GM19035 (cell line): ENCODE results near the gene HTT.

Experiments
- ATAC-seq: cut with Tn5 transposase; IDR thresholded peaks from one replicate; pipeline ENCODE4 v1.9.1; 2021; ENCODE audit not compliant: unreplicated experiment

The HTT gene

GRCh38 chr4:3217266-3217665 lies 142.8 kb downstream of the HTT start:
- no peak for ATAC-seq

- ATAC-seq: no peak
These were observed 143.3 kb downstream of the HTT start for GRCh38 chr4:3217771-3218170.

DNA sequence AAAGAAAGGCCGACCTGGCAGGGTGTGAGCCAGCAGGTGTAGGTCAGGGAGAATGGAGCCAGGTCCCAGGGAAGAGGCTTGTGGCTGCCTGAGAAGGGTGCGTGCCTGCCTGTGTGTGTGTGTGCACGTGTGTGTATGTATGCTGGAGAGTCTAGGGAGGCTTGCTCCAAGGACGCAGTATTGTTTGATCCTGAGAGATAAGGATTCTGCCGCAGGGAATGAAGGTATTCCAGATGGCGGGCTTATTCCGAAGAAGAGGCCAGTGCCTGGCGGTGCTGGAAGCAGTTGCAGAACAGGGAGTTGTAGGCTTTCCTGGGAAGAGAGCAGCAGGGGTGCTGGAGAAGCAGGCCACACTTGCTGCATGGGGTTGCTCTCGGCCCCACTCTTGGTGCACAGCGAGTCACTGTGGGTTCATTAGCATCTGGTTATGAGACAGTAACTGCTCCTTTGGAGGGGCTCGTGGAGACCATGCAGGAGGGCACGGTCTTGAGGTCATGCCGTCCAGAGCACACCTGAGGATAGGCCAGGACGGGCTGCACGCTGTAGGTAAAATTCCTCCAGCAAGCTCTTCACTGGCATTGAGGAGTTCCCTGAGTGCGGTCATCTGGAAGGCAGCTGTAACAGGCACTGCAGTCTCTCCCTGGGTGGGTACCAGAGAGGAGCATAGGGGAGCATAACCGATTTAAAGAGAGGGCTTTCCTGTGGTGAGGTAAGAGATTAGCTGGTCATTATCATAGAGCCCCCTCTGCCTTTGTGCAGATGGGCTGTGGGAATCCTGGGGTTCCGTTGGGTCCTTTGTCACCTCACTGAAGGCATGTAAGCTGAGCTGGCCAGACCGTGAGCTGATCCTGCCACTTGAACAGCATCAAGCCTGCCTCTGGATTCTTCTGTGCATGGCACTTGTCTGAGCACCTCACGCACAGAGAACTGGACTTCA lies 144.6 kb downstream of the HTT start:
- no peak for ATAC-seq

GRCh38 chr4:3219761-3220475 lies 145.4 kb downstream of the HTT start:
- ATAC-seq: no peak

DNA sequence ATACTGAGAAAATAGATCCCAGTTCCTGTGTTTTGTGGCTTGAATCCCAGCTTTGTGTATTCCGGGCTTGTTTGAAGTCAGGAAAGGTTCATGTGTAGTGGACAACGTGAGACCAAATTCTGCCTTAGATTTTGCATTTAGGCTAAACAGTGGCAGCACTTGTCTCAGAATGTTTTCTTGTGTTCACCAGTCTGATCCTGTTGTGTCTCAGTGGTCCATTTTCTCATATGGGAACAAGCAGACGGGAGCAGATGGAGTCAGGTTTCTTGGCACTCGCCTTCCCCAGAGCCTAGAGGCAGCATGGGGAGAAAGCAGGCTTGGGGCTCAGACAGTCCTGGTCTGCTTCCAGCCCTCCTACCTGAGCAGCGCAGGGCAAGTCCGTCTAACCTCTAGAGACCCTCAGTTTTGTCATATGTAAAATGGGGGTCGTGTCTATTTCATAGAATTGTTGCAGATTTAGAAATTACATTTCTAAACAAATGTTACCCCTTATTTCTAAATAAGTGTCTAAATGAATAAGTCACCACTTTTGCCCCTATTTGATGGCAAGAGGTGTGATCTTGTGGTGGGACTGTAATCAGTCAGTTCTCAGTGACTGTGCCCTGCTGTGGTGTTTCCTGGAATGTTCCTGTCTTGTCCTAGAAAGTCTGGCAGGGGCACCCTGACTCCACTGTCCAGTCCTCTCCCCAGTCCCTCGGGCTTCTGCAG lies 146.1 kb downstream of the HTT start:
- no peak for ATAC-seq

DNA sequence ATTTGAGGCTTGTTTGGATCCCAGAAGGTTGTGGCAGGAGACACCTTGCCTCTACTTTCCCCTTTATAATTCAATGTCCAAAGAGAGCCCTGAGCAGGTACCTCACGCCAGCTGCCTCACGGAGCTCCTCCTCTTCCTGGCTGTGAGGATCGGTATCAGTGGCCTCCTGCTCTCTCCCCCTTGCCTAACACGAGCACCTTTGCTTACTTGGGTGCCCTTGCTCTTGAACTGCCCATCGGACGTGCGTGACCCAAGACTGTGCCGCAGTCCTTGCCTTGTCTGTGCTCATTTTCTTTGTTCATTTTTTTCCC lies 146.7 kb downstream of the HTT start:
- no peak for ATAC-seq

- no peak for ATAC-seq
These were observed 147.5 kb downstream of the HTT start for GRCh38 chr4:3221996-3222395.

- ATAC-seq: no peak
These were observed 148.9 kb downstream of the HTT start for GRCh38 chr4:3223346-3223745.

DNA sequence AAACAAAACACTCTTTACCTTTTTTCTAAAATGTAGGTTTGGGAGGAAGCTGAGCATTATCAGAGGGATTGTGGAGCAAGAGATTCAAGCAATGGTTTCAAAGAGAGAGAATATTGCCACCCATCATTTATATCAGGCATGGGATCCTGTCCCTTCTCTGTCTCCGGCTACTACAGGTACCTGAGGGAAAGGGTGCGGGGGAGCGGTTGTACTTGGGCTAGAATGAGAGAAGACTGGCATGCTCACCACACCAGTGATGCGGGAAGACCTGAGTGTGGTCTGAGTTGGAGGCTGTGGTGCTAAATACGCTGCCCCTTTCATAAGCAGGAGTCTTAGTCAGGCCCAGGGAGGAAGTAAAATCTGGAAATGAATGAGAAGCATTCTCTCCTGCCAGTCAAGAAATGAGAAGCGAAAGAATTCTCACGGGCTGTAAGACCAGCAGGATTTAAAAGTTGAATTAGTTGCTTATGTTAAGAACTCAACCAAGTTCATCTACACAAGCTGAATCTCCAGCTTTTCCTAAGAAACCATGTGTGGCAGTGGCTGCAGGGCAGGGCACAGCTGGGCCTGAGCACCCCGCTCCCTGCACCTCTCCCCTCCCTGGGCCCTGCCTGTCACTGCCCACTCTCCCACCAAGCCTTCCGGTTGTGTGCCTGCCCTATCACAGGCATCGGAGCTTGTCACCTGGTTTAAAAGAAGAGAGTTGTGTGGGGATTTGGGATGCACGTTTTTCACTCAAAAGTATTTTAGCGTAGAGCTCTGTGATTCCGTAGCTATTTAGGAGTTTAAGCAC lies 149.7 kb downstream of the HTT start:
- ATAC-seq: no peak

- ATAC-seq: no peak
These were observed 150.8 kb downstream of the HTT start for GRCh38 chr4:3225071-3225850.

DNA sequence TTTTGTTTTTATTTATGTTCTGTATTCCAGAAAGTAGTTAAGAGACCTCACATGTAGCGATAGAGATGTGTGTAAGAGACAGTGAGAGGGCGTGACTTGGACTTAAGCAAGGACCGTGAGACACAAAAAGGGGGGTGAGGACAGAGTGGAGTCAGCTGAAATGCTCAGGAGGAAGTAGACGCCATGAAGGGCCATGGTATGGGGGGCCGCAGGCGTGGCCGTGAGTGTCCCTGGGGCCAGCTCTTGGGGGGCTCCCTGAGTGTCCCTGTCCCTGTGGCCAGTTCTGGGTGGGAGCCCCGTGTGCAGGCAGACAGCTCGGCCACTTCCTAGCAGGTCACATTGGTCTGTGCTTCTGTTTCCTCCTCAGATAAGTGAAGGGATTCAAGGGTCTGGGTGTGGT lies 151.5 kb downstream of the HTT start:
- no peak for ATAC-seq

- ATAC-seq: no peak
These were observed 152.0 kb downstream of the HTT start for GRCh38 chr4:3226467-3226866.

GRCh38 chr4:3226944-3227343 lies 152.5 kb downstream of the HTT start:
- no peak for ATAC-seq

DNA sequence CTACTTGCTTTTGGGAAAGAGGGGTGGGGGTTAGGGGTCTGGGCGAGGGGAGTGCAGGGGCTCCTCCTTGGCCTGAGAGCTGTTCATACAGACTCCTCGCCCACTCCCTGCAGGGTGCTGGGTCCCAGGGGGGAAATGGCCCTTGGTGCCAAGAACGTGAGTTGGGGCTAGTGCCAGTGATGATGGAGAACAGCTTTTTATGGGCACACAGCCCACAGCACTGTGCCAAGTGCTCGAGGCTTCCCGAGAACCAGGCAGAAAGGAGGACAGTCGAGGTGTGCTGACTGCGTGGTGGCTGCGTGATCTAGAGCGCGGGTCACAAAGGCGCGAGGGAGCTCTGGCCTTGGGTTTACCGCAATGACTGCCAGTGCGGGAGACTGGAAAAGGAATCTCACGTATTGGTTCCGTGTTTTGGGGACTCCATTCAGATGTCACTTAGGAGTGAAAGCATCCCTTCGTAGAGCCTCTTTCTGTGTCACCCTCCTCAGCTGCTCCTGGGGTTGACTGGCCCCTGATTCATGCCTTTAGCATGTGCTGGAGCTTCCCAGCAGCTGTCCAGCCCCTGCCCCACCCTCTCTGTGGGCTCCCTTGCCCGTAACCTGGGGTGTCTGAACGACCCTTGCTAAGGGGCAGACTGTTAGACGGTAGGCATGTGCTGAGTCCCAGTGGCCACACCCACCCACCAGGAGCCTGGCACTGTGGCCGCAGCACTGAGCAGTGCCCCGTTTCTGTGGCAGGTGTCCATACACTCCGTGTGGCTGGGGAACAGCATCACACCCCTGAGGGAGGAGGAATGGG lies 153.6 kb downstream of the HTT start:
- ATAC-seq: no peak

DNA sequence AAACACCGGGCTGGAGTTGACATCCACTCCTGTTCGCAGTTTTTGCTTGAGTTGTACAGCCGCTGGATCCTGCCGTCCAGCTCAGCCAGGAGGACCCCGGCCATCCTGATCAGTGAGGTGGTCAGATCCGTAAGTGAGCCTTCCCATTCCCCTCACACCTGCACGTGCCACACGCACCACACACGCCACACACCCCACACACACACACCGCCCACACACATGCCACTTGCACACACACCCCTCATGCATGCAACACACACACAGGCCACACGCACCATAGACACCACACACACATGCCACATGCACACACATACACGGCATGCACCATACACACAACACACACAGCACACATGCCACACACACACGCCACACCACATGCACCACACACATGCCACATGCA lies 154.4 kb downstream of the HTT start:
- ATAC-seq: no peak

DNA sequence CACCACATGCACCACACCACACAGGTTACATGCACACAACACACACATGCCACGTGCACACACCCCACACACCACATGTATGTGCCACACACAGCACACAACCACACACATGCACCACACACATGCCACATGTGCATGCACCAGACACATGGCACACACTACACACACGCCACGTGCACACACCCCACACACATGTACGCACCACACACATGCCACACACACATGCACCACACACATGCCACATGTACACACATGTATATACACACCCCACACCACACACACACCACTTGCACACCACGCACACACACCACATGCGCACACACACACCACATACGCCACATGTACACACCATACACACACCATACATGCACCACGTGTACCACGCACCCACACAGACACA lies 154.8 kb downstream of the HTT start:
- no peak for ATAC-seq

GRCh38 chr4:3229964-3230363 lies 155.5 kb downstream of the HTT start:
- no peak for ATAC-seq

DNA sequence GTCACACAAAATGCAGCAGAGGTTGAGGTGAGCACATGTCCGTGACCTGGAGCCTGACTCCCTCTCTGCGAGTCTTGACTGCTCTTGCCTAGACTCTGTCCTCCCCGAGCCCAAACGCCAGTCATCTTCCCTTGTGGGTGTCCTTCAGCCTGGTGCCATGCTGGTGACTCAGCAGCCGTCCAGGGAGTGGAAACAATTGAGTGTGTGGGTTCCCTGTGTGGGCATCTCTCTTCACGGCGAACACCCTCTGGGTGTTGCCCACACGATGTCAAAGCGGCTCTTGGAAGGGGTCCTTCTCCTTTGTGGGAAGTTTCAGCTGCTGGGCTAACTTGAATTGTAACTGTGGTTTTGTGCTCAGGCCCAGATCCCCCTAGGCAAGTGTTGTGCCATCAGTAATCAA lies 157.0 kb downstream of the HTT start:
- no peak for ATAC-seq

- no peak for ATAC-seq
These were observed 157.5 kb downstream of the HTT start for GRCh38 chr4:3232001-3232400.

- ATAC-seq: no peak
These were observed 158.4 kb downstream of the HTT start for GRCh38 chr4:3232871-3233271.
